GM12874 (cell line): ENCODE results near the gene UBA7.

ENCODE experiments used
- TF ChIP-seq, protein P1 (sequence below): IDR thresholded peaks from 2 replicates; pipeline ENCODE4 v1.5.1; 2011; ENCODE audit warnings: low read depth, mild to moderate bottlenecking, control low read depth, low read length, moderate library complexity; ENCODE audit not compliant: insufficient read depth

The UBA7 gene

DNA sequence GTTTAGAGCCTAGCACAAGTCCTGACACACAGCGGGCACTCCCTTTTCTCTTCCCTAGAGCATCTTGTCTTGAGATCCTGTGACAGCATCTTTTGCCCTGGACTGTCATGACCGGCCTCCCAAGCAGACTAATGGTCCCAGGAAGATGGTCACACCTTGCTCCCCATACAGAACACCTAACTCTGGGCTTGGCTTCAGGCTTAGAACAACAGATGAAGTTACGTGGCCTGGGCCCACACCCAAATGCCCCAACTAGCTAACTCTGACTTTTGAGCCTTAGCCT lies 26.6 kb downstream of the UBA7 start:
- TF ChIP-seq, protein P1, sequence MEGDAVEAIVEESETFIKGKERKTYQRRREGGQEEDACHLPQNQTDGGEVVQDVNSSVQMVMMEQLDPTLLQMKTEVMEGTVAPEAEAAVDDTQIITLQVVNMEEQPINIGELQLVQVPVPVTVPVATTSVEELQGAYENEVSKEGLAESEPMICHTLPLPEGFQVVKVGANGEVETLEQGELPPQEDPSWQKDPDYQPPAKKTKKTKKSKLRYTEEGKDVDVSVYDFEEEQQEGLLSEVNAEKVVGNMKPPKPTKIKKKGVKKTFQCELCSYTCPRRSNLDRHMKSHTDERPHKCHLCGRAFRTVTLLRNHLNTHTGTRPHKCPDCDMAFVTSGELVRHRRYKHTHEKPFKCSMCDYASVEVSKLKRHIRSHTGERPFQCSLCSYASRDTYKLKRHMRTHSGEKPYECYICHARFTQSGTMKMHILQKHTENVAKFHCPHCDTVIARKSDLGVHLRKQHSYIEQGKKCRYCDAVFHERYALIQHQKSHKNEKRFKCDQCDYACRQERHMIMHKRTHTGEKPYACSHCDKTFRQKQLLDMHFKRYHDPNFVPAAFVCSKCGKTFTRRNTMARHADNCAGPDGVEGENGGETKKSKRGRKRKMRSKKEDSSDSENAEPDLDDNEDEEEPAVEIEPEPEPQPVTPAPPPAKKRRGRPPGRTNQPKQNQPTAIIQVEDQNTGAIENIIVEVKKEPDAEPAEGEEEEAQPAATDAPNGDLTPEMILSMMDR: no peak

DNA sequence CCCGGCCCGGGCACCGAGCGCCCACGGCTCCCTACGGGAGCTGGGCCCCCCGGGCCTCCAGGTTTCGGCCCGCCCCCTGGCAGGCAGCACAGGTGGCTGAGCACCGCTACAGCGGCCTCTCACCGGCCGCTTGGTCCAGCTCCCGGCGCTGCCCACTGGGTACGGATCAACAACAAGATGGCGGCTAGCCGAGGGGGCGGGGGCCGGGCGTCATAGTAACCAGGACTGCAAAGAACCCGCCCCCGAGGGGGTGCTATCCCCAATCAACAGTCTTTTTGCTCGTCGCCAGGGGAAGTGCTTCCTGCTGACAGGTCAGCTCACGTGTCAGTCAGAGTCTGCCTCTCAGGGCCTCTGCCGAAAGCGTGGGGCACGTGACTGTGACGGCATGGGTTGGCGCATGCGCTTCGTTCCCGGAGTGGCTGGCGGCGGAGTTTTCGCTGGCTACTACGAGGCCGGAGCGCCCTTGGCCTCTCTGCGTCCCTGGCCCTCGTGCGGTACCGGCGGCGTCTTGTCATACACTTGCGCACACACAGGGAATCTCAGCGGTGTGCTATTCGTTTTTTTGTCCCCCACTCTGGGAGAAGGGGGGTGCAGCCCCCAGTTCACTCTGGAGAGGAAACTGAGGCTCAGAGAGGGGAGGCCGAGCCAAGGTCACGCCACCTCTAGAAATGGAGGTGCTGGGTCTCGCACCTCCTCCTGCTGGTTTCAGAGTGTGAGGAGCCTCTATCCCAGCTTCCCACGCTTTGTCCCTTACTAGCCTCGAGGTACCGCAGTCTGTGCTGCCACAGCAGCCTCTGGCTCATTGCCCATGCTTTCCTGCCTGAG lies 27.2 kb downstream of the UBA7 start, which contains the start of gene IP6K1:
IP6K1 (minus strand) TSS at position 186 of the 825 bp plus-strand sequence. CDS start 38,502 bp downstream, outside the sequence.
- TF ChIP-seq, protein P1: 0 out of 2 replicates have a peak, but pooled peaks have one; percentile 0

DNA sequence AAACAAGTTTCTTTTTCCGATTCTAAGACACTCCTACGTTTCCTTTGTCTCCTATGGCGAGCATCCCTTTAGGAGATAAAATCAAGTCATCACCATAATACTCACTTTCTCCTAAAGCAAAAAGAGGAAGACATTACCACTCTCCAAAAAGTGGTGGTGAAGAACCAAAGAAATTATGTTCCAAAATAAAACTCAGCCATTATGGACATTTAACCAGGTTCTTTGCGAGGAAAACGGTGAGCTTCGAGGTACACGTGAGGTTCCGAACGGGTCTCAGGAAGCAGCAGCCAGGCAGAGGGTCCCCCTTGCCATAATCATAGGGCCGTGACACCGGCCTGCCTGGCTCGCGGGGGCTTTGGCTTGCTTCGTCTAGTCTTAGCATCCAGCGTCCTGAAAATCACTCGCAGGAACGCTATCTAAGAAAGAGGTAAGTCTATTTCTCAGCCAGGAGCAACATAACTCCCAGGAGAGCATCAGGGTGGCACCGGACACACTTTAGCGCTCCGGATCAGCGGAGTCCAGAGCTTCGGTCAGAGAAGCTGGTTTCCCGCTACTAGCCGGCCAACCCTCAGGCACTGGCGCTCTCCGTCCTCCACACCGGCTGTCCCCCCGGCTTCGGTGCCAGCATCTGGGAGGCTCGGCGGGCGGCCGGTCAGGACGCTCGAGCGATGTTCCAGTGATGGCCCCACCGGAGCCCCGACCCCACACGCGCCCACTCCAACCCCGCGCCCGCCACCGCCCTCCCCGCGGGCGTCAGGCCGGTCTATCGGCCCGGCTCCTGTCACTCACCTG lies 28.0 kb downstream of the UBA7 start:
- TF ChIP-seq, protein P1: no peak

DNA sequence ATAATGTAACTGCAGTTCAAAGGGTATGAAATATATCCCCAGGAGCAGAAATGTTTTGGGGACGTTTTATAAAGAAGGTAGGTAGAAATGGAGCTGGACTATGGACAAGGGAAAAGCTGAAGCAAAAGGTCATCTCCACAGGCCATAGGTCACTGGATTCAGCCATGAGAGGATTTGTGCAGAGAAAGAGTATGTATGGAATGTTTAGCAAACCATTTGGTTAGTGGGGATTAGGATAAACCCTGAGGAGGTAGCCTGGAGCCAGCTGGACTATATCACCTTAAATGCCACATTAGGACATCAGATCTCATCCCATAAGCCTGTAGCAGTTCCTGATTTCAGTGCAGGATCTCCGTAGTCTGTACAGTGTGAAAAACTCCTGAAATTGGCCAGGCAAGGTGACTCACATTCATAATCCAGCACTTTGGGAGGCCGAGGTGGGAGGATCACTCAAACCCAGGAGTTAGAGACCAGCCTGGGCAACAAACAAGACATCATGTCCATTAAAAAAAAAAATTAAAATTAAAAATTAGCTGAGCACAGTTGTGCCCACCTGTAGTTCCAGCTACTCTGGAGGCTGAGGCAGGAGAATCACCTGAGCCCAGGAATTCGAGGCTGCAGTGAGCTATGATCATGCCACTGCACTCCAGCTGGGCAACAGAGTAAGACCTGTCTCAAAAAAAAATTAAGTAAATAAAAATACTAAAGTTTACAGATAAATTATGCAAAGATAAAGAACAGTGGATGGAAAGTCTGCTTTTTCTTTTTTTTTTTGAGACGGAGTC lies 32.1 kb downstream of the UBA7 start:
- TF ChIP-seq, protein P1: no peak

DNA sequence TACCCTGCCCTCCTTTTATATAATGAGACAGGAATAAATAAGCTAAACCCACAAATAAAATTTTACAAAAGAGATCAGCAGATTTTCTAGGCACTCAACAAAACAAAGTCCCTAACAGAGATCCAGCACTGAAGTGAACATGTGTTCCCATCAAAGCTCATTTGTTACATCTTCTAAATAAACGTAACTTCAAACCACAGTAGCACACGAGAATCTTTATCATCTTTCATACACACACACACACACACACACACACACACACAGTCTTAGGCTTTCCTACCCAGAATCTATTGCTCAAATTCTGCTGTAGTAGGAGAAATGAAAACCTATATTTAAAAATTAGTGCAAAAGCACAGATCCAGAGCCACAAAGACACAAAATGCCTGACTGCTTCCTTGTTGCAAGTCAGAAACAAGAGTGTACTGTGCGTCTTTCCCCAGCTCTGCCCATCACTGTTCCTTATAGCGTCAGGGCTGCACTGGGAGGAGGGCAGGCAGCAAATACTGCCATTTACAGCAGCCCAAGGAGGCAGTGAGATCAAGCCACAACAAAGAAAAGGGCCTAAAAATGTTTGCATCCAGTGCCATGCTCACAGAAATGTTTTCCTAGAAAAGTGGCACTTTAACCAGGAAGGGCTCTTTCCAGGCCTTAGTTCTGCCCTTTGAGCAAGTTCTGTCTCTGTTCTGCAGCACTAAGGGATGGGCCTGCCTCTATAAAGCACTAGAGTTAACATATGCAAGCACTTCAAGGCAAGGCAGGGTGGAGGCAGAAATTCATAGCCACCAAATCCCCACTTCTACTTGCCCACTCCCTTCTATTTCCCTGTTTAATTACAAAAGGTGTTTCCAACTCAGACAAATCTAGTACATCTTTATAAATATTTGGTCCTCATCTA lies 33.4 kb downstream of the UBA7 start:
- TF ChIP-seq, protein P1: no peak

DNA sequence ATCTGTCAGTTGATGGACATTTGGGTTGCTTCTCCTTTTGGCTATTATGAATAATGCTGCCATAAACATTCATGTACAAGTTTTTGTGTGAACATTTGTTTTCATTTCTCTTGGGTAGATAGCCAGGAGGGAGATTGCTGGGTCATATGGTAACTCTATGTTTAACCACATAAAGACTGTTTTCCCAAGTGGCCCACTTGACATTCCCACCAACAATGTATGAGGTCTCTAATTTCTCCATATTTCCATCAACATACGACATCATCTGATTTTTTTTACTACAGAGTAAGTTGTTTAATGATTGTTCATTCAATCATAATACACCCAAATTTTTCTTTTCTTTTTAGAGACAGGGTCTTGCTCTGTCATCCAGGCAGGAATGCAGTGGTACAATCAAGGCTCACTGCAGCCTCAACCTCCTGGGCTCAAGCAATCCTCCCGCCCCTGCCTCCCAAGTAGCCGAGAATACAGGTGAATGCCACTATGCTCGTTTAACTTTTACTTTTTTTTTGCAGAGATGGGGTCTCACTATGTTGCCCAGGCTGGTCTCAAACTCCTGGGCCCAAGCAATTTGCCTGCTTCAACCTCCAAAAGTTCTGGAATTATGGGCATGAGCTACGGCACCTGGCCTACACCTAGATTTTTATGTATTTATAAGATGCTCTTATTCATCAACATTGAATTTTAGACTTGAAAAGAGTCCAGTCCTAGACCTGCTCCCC lies 34.2 kb downstream of the UBA7 start:
- TF ChIP-seq, protein P1: no peak
